H1 (cell line): ENCODE measurements around the gene RIMBP2. TPM values are rescaled to one million over a fixed set of nuclear protein-coding genes. Genes with fewer than 3 reads are reported as not detected.
A peak's percentile ranks its signal among the peaks of the same experiment; 100 is the strongest.

Source experiments
- CTCF ChIA-PET: fragments of 300-600 bp; sonication (Branson Sonifier 250); formaldehyde crosslinking; loops from one replicate; lab custom pipeline; 2021; ENCODE audit not compliant: partially characterized antibody; lab: Charles Lee
- POLR2A ChIA-PET: fragments of 300-600 bp; sonication (Branson Sonifier 250); formaldehyde crosslinking; loops from one replicate; lab custom pipeline; 2021; ENCODE audit warnings: inconsistent platforms; ENCODE audit not compliant: partially characterized antibody; lab: Charles Lee
- DNase-seq, 2 experiments: peaks; one replicate each; pipeline versions ENCODE4 v3.0.0 to v3.0.0-alpha.2; 2010 to 2022; ENCODE audit warnings: low spot score in 2 of 2, low read depth in 1 of 2, mixed read lengths in 1 of 2
- FAIRE-seq: peaks from 2 replicates; lab custom pipeline; 2011; peaks lifted over from hg19 to GRCh38; lab: Jason Lieb, UNC
- H2AFZ ChIP-seq: 2 replicates; pipeline ENCODE4 v1.8.1; 2012; ENCODE audit warnings: low read length, inconsistent platforms
- H2AK5ac ChIP-seq: 2 replicates; pipeline ENCODE4 v1.6.1; 2013; ENCODE audit warnings: low read depth, low read length
- H2BK120ac ChIP-seq: replicated peaks from 2 replicates; pipeline ENCODE3; 2013; ENCODE audit warnings: low read depth, low read length, inconsistent platforms
- H2BK12ac ChIP-seq: 2 replicates; pipeline ENCODE4 v1.6.1; 2013; ENCODE audit warnings: low read depth, low read length
- H2BK15ac ChIP-seq: 2 replicates; pipeline ENCODE4 v1.6.1; 2013; ENCODE audit warnings: low read length
- H2BK20ac ChIP-seq: 2 replicates; pipeline ENCODE4 v1.6.1; 2013; ENCODE audit warnings: low read length
- H2BK5ac ChIP-seq: 2 replicates; pipeline ENCODE4 v1.6.1; 2013; ENCODE audit warnings: low read depth, low read length
- H3K14ac ChIP-seq: 2 replicates; pipeline ENCODE4 v1.6.1; 2013; ENCODE audit warnings: inconsistent platforms; ENCODE audit not compliant: insufficient read length
- H3K18ac ChIP-seq: 2 replicates; pipeline ENCODE4 v1.6.1; 2013; ENCODE audit warnings: low read length; ENCODE audit errors: extremely low read depth
- H3K23ac ChIP-seq: 2 replicates; pipeline ENCODE4 v1.6.1; 2013; ENCODE audit warnings: inconsistent platforms; ENCODE audit not compliant: insufficient read length
- H3K23me2 ChIP-seq: 2 replicates; pipeline ENCODE4 v1.6.1; 2013; ENCODE audit warnings: low read depth, low read length
- H3K27ac ChIP-seq: 2 replicates; pipeline ENCODE4 v1.6.1; 2011; ENCODE audit warnings: low read depth, low read length, inconsistent platforms
- H3K27me3 ChIP-seq, 4 experiments: replicated peaks in 1 of 4; 1 replicate in 1 of 4; 2 replicates in 3 of 4; pipeline versions ENCODE4 v1.6.1 to v1.8.1; 2011 to 2013; ENCODE audit warnings: low read length in 3 of 4, mild to moderate bottlenecking in 3 of 4, inconsistent platforms in 2 of 4, mixed read lengths in 2 of 4, moderate library complexity in 1 of 4; ENCODE audit not compliant: control insufficient read depth in 3 of 4, insufficient read depth in 3 of 4; ENCODE audit errors: extremely low read depth in 1 of 4
- H3K36me3 ChIP-seq, 4 experiments: 2 replicates each; pipeline versions ENCODE4 v1.6.1 to v1.8.1; 2011 to 2013; ENCODE audit warnings: mild to moderate bottlenecking in 4 of 4, low read length in 3 of 4, moderate library complexity in 2 of 4, control low read depth in 1 of 4, inconsistent platforms in 1 of 4; ENCODE audit not compliant: insufficient read depth in 4 of 4, control insufficient read depth in 2 of 4
- H3K4ac ChIP-seq: replicated peaks from 2 replicates; pipeline ENCODE3; 2013; ENCODE audit warnings: low read length, low read depth, mixed read lengths, inconsistent platforms; ENCODE audit not compliant: insufficient read length
- H3K4me1 ChIP-seq, 4 experiments: replicated peaks in 1 of 4; 1 replicate in 1 of 4; 2 replicates in 3 of 4; pipeline versions ENCODE4 v1.6.1 to v1.8.1; 2011 to 2013; ENCODE audit warnings: low read length in 3 of 4, inconsistent platforms in 2 of 4, mixed read lengths in 1 of 4; ENCODE audit not compliant: insufficient read depth in 4 of 4, control insufficient read depth in 3 of 4
- H3K4me2 ChIP-seq, 2 experiments: 2 replicates each; pipeline versions ENCODE4 v1.6.1 to v1.8.1; 2011 to 2013; ENCODE audit warnings: low read depth in 2 of 2, low read length in 2 of 2, control low read depth in 1 of 2, inconsistent platforms in 1 of 2, mild to moderate bottlenecking in 1 of 2; ENCODE audit not compliant: insufficient read depth in 1 of 2
- H3K4me3 ChIP-seq, 4 experiments: fragments of 200-600, 300-600 bp in 1 of 4; sonication (generic), shearing (Covaris generic), sonication (Bioruptor Twin) in 1 of 4; 2 replicates each; pipeline versions ENCODE4 v1.5.1 to v1.8.1; 2011 to 2016; ENCODE audit warnings: low read length in 4 of 4, low read depth in 3 of 4, control low read depth in 2 of 4, inconsistent platforms in 2 of 4, mild to moderate bottlenecking in 2 of 4, mixed read lengths in 1 of 4, moderate library complexity in 1 of 4; ENCODE audit not compliant: insufficient read depth in 2 of 4; ENCODE audit errors: extremely low read depth in 1 of 4
- H3K56ac ChIP-seq: replicated peaks from 2 replicates; pipeline ENCODE3; 2013; ENCODE audit warnings: low read depth, mild to moderate bottlenecking, mixed read lengths, low read length, inconsistent platforms; ENCODE audit not compliant: insufficient read length
- H3K79me1 ChIP-seq: 2 replicates; pipeline ENCODE4 v1.6.1; 2013; ENCODE audit warnings: low read depth, low read length, control low read depth
- H3K79me2 ChIP-seq, 2 experiments: 2 replicates each; pipeline versions ENCODE4 v1.6.1 to v1.8.1; 2012 to 2013; ENCODE audit warnings: low read length in 2 of 2, mild to moderate bottlenecking in 2 of 2, inconsistent platforms in 1 of 2; ENCODE audit not compliant: insufficient read depth in 2 of 2, control insufficient read depth in 1 of 2
- H3K9ac ChIP-seq, 4 experiments: replicated peaks in 1 of 4; 1 replicate in 1 of 4; 2 replicates in 3 of 4; pipeline versions ENCODE4 v1.6.1 to v1.8.1; 2011 to 2013; ENCODE audit warnings: low read depth in 3 of 4, low read length in 3 of 4, control low read depth in 2 of 4, mild to moderate bottlenecking in 2 of 4, moderate library complexity in 2 of 4, inconsistent platforms in 1 of 4; ENCODE audit errors: extremely low read depth in 1 of 4
- H3K9me3 ChIP-seq, 2 experiments: 2 replicates each; pipeline versions ENCODE4 v1.6.1 to v1.8.1; 2012 to 2013; ENCODE audit warnings: mild to moderate bottlenecking in 2 of 2, moderate library complexity in 2 of 2, control low read depth in 1 of 2, inconsistent platforms in 1 of 2, low read depth in 1 of 2, low read length in 1 of 2, mixed read lengths in 1 of 2; ENCODE audit not compliant: insufficient read depth in 2 of 2
- H4K20me1 ChIP-seq, 2 experiments: replicated peaks in 1 of 2; 2 replicates each; pipeline versions ENCODE3 to v1.8.1; 2011 to 2013; ENCODE audit warnings: inconsistent platforms in 2 of 2, low read length in 2 of 2, mild to moderate bottlenecking in 1 of 2; ENCODE audit not compliant: insufficient read depth in 2 of 2, control insufficient read depth in 1 of 2
- H4K5ac ChIP-seq: 2 replicates; pipeline ENCODE4 v1.6.1; 2013; ENCODE audit warnings: low read length, low read depth, mixed read lengths, inconsistent platforms; ENCODE audit not compliant: insufficient read length
- H4K8ac ChIP-seq: 2 replicates; pipeline ENCODE4 v1.8.0; 2013; ENCODE audit warnings: mild to moderate bottlenecking, moderate library complexity, low read length, inconsistent platforms; ENCODE audit not compliant: insufficient read depth; ENCODE audit errors: extremely low read depth
- H4K91ac ChIP-seq: replicated peaks from 2 replicates; pipeline ENCODE3; 2013; ENCODE audit warnings: low read length, mixed read lengths, inconsistent platforms; ENCODE audit not compliant: insufficient read length
- ATF3 ChIP-seq: IDR thresholded peaks from 2 replicates; pipeline ENCODE4 v1.6.1; 2011; ENCODE audit warnings: low read depth, mild to moderate bottlenecking, low read length; ENCODE audit not compliant: insufficient read depth
- CTBP2 ChIP-seq: IDR thresholded peaks from 2 replicates; pipeline ENCODE4 v1.7.0; 2011; ENCODE audit warnings: borderline replicate concordance, mild to moderate bottlenecking, moderate library complexity, mixed read lengths, low read length; ENCODE audit not compliant: insufficient read depth, insufficient read length
- CTCF ChIP-seq, 3 experiments: IDR thresholded peaks; 1 replicate in 2 of 3; 2 replicates in 1 of 3; pipeline versions ENCODE4 v1.5.1 to v1.6.1; 2011; ENCODE audit warnings: low read length in 3 of 3, mild to moderate bottlenecking in 3 of 3, inconsistent platforms in 2 of 3, low read depth in 1 of 3, moderate library complexity in 1 of 3; ENCODE audit not compliant: insufficient read depth in 1 of 3; ENCODE audit errors: control extremely low read depth in 1 of 3
- HDAC6 ChIP-seq: IDR thresholded peaks from one replicate; pipeline ENCODE4 v1.7.1; 2012; ENCODE audit warnings: low read depth, mild to moderate bottlenecking, inconsistent platforms, low read length, moderate library complexity
- JUND ChIP-seq: IDR thresholded peaks from 2 replicates; pipeline ENCODE4 v1.6.1; 2011; ENCODE audit warnings: mild to moderate bottlenecking, improper control_type of control experiment, low read length
- KDM1A ChIP-seq: fragments of 200-600, 300-600 bp; sonication (generic); IDR thresholded peaks from 2 replicates; pipeline ENCODE4 v1.7.1; 2016; ENCODE audit warnings: mild to moderate bottlenecking, low read length, borderline replicate concordance
- RAD21 ChIP-seq, 2 experiments: IDR thresholded peaks in 1 of 2; conservative IDR thresholded peaks in 1 of 2; 2 replicates each; pipeline ENCODE4 v1.6.1; 2011; ENCODE audit warnings: low read depth in 2 of 2, low read length in 2 of 2, improper control_type of control experiment in 1 of 2, inconsistent platforms in 1 of 2, mild to moderate bottlenecking in 1 of 2, moderate library complexity in 1 of 2
- SIN3A ChIP-seq, 2 experiments: IDR thresholded peaks in 1 of 2; conservative IDR thresholded peaks in 1 of 2; 2 replicates each; pipeline ENCODE4 v1.6.1; 2011 to 2012; ENCODE audit warnings: low read length in 2 of 2, improper control_type of control experiment in 1 of 2, low read depth in 1 of 2, mild to moderate bottlenecking in 1 of 2
- TBP ChIP-seq: IDR thresholded peaks from 2 replicates; pipeline ENCODE4 v1.6.1; 2011; ENCODE audit warnings: low read depth, low read length, improper control_type of control experiment
- YY1 ChIP-seq: IDR thresholded peaks from 2 replicates; pipeline ENCODE4 v1.6.1; 2011; ENCODE audit warnings: low read depth, mild to moderate bottlenecking, low read length
- WGBS, 2 experiments: shearing (Covaris generic) in 1 of 2; methylation state at CpG; one replicate each; pipeline versions ENCODE4 v1.1.6 to v1.1.7; 2013 to 2015; ENCODE audit warnings: low lambda C conversion rate in 2 of 2, mixed read lengths in 2 of 2, inconsistent platforms in 1 of 2, low coverage in 1 of 2, missing lambda C conversion rate in 1 of 2; ENCODE audit not compliant: insufficient replicate concordance in 2 of 2, insufficient coverage in 1 of 2, insufficient read length in 1 of 2; ENCODE audit errors: extremely low coverage in 1 of 2, missing lambda C conversion rate in 1 of 2; 5-methylcytosine and 5-hydroxymethylcytosine counted together
- polyA plus RNA-seq, 7 experiments: library from polyadenylated mRNA; depleted of rRNA in 3 of 7; stranded (reverse) in 5 of 7; unstranded in 2 of 7; fragments of >200 nt in 5 of 7; fragments of 200-250 nt in 2 of 7; gene quantifications; 1 replicate in 5 of 7; 2 replicates in 1 of 7; 4 replicates in 1 of 7; pipeline versions ENCODE4 v1.2.1 to v1.2.3, GENCODE V29; 2011 to 2013; ENCODE audit warnings: missing spikeins in 2 of 7, mixed read lengths in 2 of 7
- total RNA-seq: library from RNA; stranded (reverse); fragmentation: NEBNext Ultra II Directional; extraction: Animal tissue kit (Norgen Biotek cat#: 25700); gene quantifications from 2 replicates; pipeline ENCODE4 v1.2.1, GENCODE V29; 2021

The RIMBP2 gene
- total and polyA plus RNA-seq, 2 of the 8 experiments (the other 6 are each of a cell fraction or from before 2014, with no cell fraction given): 0.18 to 0.65 TPM

GRCh38 chr12:130526813-130527212, 189.3 kb downstream of the RIMBP2 start:
- POLR2A ChIA-PET: no interaction called here
- Histone ChIP-seq H3K4me2 (no peak overlapping the region), H2AK5ac (no peak overlapping the region), H4K91ac (no peak overlapping the region), H4K8ac (no peak overlapping the region), H3K56ac (no peak overlapping the region), H3K27ac (no peak overlapping the region), H3K23ac (no peak overlapping the region), H3K4me1 (peaks cover 0 to 3% (median 0%) of the 10 kb centered on the region in 4 experiments; a peak in 3 of 7 replicates), H3K9ac (no peak overlapping the region), H4K20me1 (peaks cover 0 to 2% of the 10 kb centered on the region in 2 experiments), H4K5ac (no peak overlapping the region), H3K79me1 (no peaks in the 10 kb centered on the region), H2AFZ (no peak overlapping the region), H2BK20ac (no peak overlapping the region), H2BK120ac (no peak overlapping the region), H2BK5ac (no peak overlapping the region), H3K23me2 (no peaks in the 10 kb centered on the region), H3K14ac (no peak overlapping the region), H3K27me3 (no peaks in the 10 kb centered on the region), H3K4me3 (no peak overlapping the region), H2BK12ac (no peak overlapping the region), H3K18ac (no peak overlapping the region), H2BK15ac (no peak overlapping the region), H3K79me2 (no peaks in the 10 kb centered on the region), H3K4ac (no peak overlapping the region), H3K36me3 (no peaks in the 10 kb centered on the region), H3K9me3 (no peaks in the 10 kb centered on the region)
- WGBS, 2 experiments: 25% methylated on average over 6 of the region's 6 CpGs; no CpG with 5 or more reads in 1 of the 2 experiments
- DNase-seq: peak; percentile 9 to 87
- no peak for TF ChIP-seq CTBP2
- no peak for TF ChIP-seq KDM1A
- TF ChIP-seq JUND: no peak
- 0 out of 4 replicates have a peak, but pooled peaks of 1 of the 2 experiments have one; percentile 60 for TF ChIP-seq SIN3A (conservative IDR thresholded peaks at IDR 0.05 in 1 of 2, IDR thresholded peaks at IDR 0.05 in 1 of 2; ENCODE audit: low read depth in 1 of 2, low read length in 2 of 2)
- TF ChIP-seq CTCF (IDR thresholded peaks at IDR 0.05; ENCODE audit: control extremely low read depth in 1 of 3, insufficient read depth in 1 of 3, low read depth in 1 of 3, low read length in 3 of 3): peak in 2 of 3 experiments; percentile 15 to 27; a peak in 2 of 4 replicates
- no peak for TF ChIP-seq YY1
- TF ChIP-seq HDAC6: no peak
- TF ChIP-seq ATF3: no peak
- TF ChIP-seq RAD21 (IDR thresholded peaks at IDR 0.05 in 1 of 2, conservative IDR thresholded peaks at IDR 0.05 in 1 of 2; ENCODE audit: low read depth in 2 of 2, low read length in 2 of 2): peak; percentile 19 to 40; a peak in 2 of 4 replicates
- TF ChIP-seq TBP: no peak
- FAIRE-seq: peak; percentile 7
- CTCF ChIA-PET: no interaction called here
